T-helper 2 cell treated with Interferon-gamma antibody and Interleukin-4, amounts not matched to agents 5 μg/mL and 100 μg/mL, for 36 hours (primary cell): ENCODE measurements around the gene TMEM121B.
"Not testable (repeated sequence)": the region's sequence is repeated elsewhere in the genome, so short reads cannot be mapped to it uniquely, and the experiment has no call there.

Source experiments
- DNase-seq: peaks from one replicate; pipeline ENCODE4 v3.0.0; 2021; ENCODE audit warnings: low spot score
- H3K27ac Mint-ChIP-seq: one replicate; pipeline ENCODE4 v1.8.0; 2021; ENCODE audit warnings: mild to moderate bottlenecking, mixed read lengths
- H3K27me3 Mint-ChIP-seq: one replicate; pipeline ENCODE4 v1.8.0; 2021; ENCODE audit warnings: low read depth, mixed read lengths
- H3K36me3 Mint-ChIP-seq: one replicate; pipeline ENCODE4 v1.8.0; 2021; ENCODE audit warnings: low read depth, mixed read lengths
- H3K4me1 Mint-ChIP-seq: one replicate; pipeline ENCODE4 v1.8.0; 2021; ENCODE audit warnings: low read depth, mixed read lengths
- H3K4me3 Mint-ChIP-seq: one replicate; pipeline ENCODE4 v1.8.0; 2022; ENCODE audit warnings: mild to moderate bottlenecking, moderate library complexity, mixed read lengths
- H3K9me3 Mint-ChIP-seq: one replicate; pipeline ENCODE4 v1.8.0; 2021; ENCODE audit warnings: mixed read lengths

Gene TMEM121B

DNA sequence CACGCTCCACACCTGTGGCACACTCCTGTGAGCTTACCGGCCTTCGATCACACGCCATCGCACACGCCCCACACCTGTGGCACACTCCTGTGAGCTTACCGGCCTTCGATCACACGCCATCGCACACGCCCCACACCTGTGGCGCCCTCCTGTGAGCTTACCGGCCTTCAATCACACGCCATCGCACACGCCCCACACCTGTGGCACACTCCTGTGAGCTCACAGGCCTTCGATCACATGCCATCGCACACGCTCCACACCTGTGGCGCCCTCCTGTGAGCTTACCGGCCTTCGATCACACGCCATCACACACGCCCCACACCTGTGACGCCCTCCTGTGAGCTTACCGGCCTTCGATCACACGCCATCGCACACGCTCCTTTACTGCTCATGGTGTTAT is 26.3 kb upstream of the TMEM121B start:
- peaks cover 21% of the 10 kb centered on the region for H3K36me3 Mint-ChIP-seq
- not testable (repeated sequence) for H3K27ac Mint-ChIP-seq, H3K4me3 Mint-ChIP-seq, H3K27me3 Mint-ChIP-seq, H3K9me3 Mint-ChIP-seq, DNase-seq, H3K4me1 Mint-ChIP-seq

GRCh38 chr22:17145021-17145680 is 24.0 kb upstream of the TMEM121B start:
- H3K27ac Mint-ChIP-seq = no peak overlapping the region
- H3K4me1 Mint-ChIP-seq = no peaks in the 10 kb centered on the region
- H3K4me3 Mint-ChIP-seq = no peak overlapping the region
- H3K27me3 Mint-ChIP-seq = no peaks in the 10 kb centered on the region
- H3K9me3 Mint-ChIP-seq = no peaks in the 10 kb centered on the region
- peaks cover 25% of the 10 kb centered on the region for H3K36me3 Mint-ChIP-seq
- DNase-seq = no peak

GRCh38 chr22:17143826-17144225 is 22.7 kb upstream of the TMEM121B start:
- Mint-ChIP-seq H3K27ac (no peak overlapping the region), H3K4me1 (no peaks in the 10 kb centered on the region), H3K27me3 (no peaks in the 10 kb centered on the region), H3K36me3 (peaks cover 27% of the 10 kb centered on the region), H3K9me3 (no peaks in the 10 kb centered on the region), H3K4me3 (no peak overlapping the region)
- DNase-seq = no peak

DNA sequence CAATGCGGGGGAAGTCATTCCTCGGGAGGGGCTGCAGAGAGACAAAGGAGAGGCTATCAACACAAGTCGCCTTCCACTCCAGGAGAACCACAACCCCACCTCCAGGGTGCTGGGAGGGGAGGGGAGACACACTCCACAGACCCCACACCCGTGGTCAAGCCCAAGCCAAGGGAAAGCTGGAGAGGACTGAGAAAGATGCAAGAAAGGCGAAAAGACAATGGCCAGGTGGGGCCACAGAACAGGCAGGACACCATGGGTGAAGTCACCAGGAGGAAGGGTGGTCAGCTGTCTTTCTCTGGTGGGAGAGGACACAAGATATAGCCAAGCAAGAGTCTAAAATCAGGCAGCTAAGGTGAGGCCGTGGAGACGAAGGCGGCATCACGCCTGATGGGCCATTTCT is 21.9 kb upstream of the TMEM121B start:
- H3K4me1 Mint-ChIP-seq = no peaks in the 10 kb centered on the region
- no peak overlapping the region for H3K27ac Mint-ChIP-seq
- no peak overlapping the region for H3K4me3 Mint-ChIP-seq
- H3K9me3 Mint-ChIP-seq = no peaks in the 10 kb centered on the region
- H3K27me3 Mint-ChIP-seq = no peaks in the 10 kb centered on the region
- no peak for DNase-seq
- peaks cover 33% of the 10 kb centered on the region for H3K36me3 Mint-ChIP-seq

DNA sequence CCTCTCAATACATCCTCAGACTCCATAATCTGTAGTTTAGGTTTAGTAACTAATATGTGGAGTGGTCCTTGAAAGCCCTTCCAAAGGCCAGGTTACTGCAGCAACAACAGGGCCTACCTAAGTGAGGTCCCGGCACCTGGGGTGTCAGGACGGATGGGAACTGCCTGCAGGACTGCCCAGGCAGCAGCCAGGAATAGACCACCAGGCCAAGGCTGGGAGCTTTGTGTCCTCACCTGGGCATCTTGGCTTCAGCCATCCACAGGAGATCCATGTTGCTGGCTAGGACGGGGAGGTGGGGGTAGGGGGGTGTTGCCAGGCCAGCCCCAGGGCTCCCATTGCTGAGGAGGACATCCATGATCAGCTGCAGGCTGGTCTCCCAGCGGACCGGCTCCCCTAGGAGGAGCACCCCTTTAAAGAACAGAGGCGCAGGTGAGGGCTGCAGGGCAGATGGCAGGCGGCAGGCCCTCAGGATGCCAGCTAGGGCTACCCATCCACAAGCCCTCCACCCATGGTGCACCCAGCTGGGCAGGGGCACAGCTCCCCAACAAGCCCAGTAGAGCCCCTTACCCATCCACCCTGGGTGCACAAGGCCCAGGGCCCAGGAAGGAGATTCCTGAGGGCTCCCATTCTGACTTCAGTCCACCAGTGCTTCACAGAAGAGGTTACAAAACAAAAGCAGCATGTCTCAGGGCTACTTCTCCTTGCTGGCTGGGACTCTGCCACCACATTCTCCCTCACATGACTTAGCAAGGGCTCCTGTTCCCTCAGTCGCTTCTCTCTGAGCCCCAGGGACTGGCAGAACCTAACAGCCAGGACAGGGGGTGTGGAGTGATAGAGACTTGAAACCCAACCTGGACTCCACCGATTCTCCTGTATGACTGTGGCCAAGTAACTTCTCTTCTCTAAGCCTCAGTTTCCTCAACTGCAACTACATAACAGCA is 19.9 kb upstream of the TMEM121B start:
- no peaks in the 10 kb centered on the region for H3K27me3 Mint-ChIP-seq
- no peak for DNase-seq
- no peaks in the 10 kb centered on the region for H3K4me1 Mint-ChIP-seq
- H3K36me3 Mint-ChIP-seq = peaks cover 30% of the 10 kb centered on the region
- H3K27ac Mint-ChIP-seq = no peak overlapping the region
- H3K4me3 Mint-ChIP-seq = no peak overlapping the region
- no peaks in the 10 kb centered on the region for H3K9me3 Mint-ChIP-seq

DNA sequence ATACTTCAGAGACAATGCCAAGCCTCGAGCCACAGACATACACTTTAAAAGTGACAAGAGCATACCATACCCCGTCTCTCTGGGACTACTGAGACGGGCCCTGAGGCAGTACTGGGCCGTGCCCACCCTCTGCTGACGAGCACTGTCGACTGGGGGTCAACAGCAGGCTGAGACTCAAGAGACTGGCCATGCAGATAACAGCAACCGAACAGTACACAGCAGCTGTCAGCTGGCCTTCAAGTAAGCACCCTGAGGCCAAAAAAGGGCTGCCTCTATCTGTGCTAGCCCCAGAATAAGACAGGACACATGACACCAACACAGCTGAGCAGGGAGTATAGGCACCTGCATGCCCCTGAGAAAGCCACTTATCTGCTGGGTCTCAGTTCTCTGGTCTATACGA is 18.9 kb upstream of the TMEM121B start:
- H3K27ac Mint-ChIP-seq = no peak overlapping the region
- H3K4me3 Mint-ChIP-seq = no peak overlapping the region
- H3K36me3 Mint-ChIP-seq = peaks cover 28% of the 10 kb centered on the region

GRCh38 chr22:17138513-17138912 is 17.4 kb upstream of the TMEM121B start:
- Mint-ChIP-seq H3K27ac (no peak overlapping the region), H3K9me3 (no peaks in the 10 kb centered on the region), H3K27me3 (no peaks in the 10 kb centered on the region), H3K4me3 (no peak overlapping the region), H3K4me1 (no peaks in the 10 kb centered on the region), H3K36me3 (peaks cover 30% of the 10 kb centered on the region)
- DNase-seq = no peak

More for the DNA sequence above, 18.9 kb upstream of the TMEM121B start:
- no peaks in the 10 kb centered on the region for H3K4me1 Mint-ChIP-seq
- DNase-seq = no peak
- H3K9me3 Mint-ChIP-seq = no peaks in the 10 kb centered on the region
- H3K27me3 Mint-ChIP-seq = no peaks in the 10 kb centered on the region

- Mint-ChIP-seq H3K4me1 (no peaks in the 10 kb centered on the region), H3K27ac (no peak overlapping the region), H3K9me3 (no peaks in the 10 kb centered on the region), H3K36me3 (peaks cover 28% of the 10 kb centered on the region), H3K27me3 (no peaks in the 10 kb centered on the region), H3K4me3 (no peak overlapping the region)
- DNase-seq = no peak
Measured at GRCh38 chr22:17137861-17138425, 16.8 kb upstream of the TMEM121B start.

DNA sequence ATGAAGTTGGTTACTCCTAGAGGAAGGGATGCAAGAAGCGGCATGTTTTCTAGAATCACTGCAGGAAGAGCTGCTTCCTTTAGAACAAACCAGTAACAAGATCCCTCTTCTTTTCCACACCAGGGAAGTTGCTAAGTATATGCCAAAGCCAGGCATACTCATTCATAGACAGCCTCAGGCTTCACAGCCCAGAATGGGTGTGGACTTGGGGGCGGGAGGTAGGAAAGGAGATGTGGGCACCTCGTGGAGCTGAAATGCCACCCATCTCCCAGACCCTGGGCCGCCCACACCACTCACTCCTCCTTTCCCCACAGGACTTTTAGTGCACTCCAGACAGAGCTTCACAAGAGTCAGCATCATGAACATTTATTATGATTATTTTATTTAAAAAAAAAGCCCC is 16.0 kb upstream of the TMEM121B start:
- DNase-seq = no peak
- no peaks in the 10 kb centered on the region for H3K27me3 Mint-ChIP-seq
- peak overlapping the region; percentile 45 for H3K27ac Mint-ChIP-seq
- no peaks in the 10 kb centered on the region for H3K4me1 Mint-ChIP-seq
- H3K9me3 Mint-ChIP-seq = no peaks in the 10 kb centered on the region
- H3K36me3 Mint-ChIP-seq = peaks cover 24% of the 10 kb centered on the region
- H3K4me3 Mint-ChIP-seq = no peak overlapping the region

GRCh38 chr22:17135153-17135760 is 14.1 kb upstream of the TMEM121B start:
- Mint-ChIP-seq H3K9me3 (no peaks in the 10 kb centered on the region), H3K36me3 (peaks cover 15% of the 10 kb centered on the region)

DNA sequence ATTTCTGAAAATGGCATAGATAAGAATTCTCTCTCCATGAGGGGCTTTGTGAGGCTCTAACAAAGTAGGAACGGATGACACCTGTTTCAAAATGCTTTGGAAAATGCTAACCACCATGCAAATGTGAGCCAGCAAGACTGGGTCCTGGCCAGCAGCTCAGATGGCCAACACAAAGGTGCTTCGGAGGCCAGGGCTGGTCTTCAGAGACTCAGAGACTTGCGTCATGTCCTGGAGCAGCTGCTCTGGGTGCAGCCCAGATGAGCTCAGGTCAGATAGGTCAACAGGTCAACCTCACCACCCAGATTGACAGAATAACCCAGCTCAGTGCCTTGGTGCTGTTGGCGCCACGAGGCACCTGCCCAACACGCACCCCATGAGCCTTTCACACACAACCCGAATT is 12.0 kb upstream of the TMEM121B start:
- DNase-seq = no peak
- peaks cover 7% of the 10 kb centered on the region for H3K27me3 Mint-ChIP-seq
- no peak overlapping the region for H3K4me3 Mint-ChIP-seq
- no peak overlapping the region for H3K27ac Mint-ChIP-seq
- peaks cover 8% of the 10 kb centered on the region for H3K36me3 Mint-ChIP-seq
- H3K4me1 Mint-ChIP-seq = no peaks in the 10 kb centered on the region
- H3K9me3 Mint-ChIP-seq = no peaks in the 10 kb centered on the region

More at GRCh38 chr22:17135153-17135760, 14.1 kb upstream of the TMEM121B start:
- Mint-ChIP-seq H3K27ac (no peak overlapping the region), H3K4me3 (no peak overlapping the region), H3K4me1 (no peaks in the 10 kb centered on the region), H3K27me3 (no peaks in the 10 kb centered on the region)
- no peak for DNase-seq

- DNase-seq = no peak
- Mint-ChIP-seq H3K9me3 (no peaks in the 10 kb centered on the region), H3K36me3 (peaks cover 6% of the 10 kb centered on the region), H3K4me3 (no peak overlapping the region), H3K27me3 (peaks cover 8% of the 10 kb centered on the region), H3K27ac (no peak overlapping the region), H3K4me1 (no peaks in the 10 kb centered on the region)
Measured at GRCh38 chr22:17132112-17132511, 11.0 kb upstream of the TMEM121B start.

GRCh38 chr22:17131686-17132085 is 10.5 kb upstream of the TMEM121B start:
- DNase-seq = no peak
- no peak overlapping the region for H3K4me3 Mint-ChIP-seq
- H3K9me3 Mint-ChIP-seq = no peaks in the 10 kb centered on the region
- H3K36me3 Mint-ChIP-seq = peaks cover 3% of the 10 kb centered on the region
- peaks cover 11% of the 10 kb centered on the region for H3K27me3 Mint-ChIP-seq
- no peak overlapping the region for H3K27ac Mint-ChIP-seq
- H3K4me1 Mint-ChIP-seq = no peaks in the 10 kb centered on the region

DNA sequence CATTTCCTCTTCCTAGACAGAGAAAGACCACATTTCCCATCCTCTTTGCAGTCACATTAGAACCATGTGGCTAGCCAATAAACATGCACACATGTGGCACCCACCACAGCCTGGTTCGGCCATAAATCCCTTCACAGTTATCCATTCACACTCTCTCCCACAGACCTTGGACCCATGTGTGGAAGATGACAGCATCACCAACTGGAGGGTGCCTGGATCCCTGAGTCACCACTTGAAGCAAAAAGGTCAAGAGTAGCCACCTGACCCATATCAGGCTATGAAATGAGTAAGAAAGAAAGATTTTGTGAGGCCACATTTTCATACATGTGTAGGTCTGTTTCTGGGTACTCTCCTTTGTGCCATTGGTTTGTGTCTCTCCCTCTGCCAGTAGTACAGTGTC is 9.0 kb upstream of the TMEM121B start:
- Mint-ChIP-seq H3K36me3 (peaks cover 3% of the 10 kb centered on the region), H3K27ac (no peak overlapping the region), H3K9me3 (no peaks in the 10 kb centered on the region), H3K4me1 (no peaks in the 10 kb centered on the region), H3K27me3 (peaks cover 11% of the 10 kb centered on the region), H3K4me3 (no peak overlapping the region)
- DNase-seq = no peak
